Endothelial cell of umbilical vein (primary cell): ENCODE data around the gene C6orf58. TPM values are rescaled to one million over a fixed set of nuclear protein-coding genes. Genes with fewer than 3 reads are reported as not detected.

Experiments used
- BruUV-seq: library from RNA; stranded (reverse); fragments of 400-500 nt; replicated peaks from 2 replicates; lab custom pipeline; 2021; lab: Mats Ljungman, UMichigan
- CTCF ChIA-PET: fragments of 300-600, 350-600 bp; sonication (Branson Sonifier 250); formaldehyde crosslinking; loops from one replicate; lab custom pipeline; 2021; ENCODE audit warnings: antibody characterized with exemption, inconsistent platforms; lab: Charles Lee
- POLR2A ChIA-PET: fragments of 300-600, 350-600 bp; sonication (Branson Sonifier 250); formaldehyde crosslinking; loops from one replicate; lab custom pipeline; 2021; ENCODE audit warnings: antibody characterized with exemption, inconsistent platforms; lab: Charles Lee
- DNase-seq: peaks from one replicate; pipeline ENCODE4 v3.0.0-alpha.2; 2011; ENCODE audit warnings: low read depth, low spot score
- FAIRE-seq: peaks from 2 replicates; lab custom pipeline; 2011; peaks lifted over from hg19 to GRCh38; lab: Jason Lieb, UNC
- H2AFZ ChIP-seq: 2 replicates; pipeline ENCODE4 v1.6.0; 2012; ENCODE audit warnings: low read depth, low read length, control low read depth, inconsistent platforms
- H3K27ac ChIP-seq: 2 replicates; pipeline ENCODE4 v1.5.1; 2011; ENCODE audit warnings: low read depth, mild to moderate bottlenecking, control low read depth, low read length, moderate library complexity; ENCODE audit not compliant: insufficient read depth
- H3K27me3 ChIP-seq, 2 experiments: 2 replicates each; pipeline versions ENCODE4 v1.6.0 to v1.6.1; 2011; ENCODE audit warnings: low read length in 2 of 2, mixed read lengths in 1 of 2; ENCODE audit not compliant: control insufficient read depth in 2 of 2, insufficient read depth in 2 of 2
- H3K36me3 ChIP-seq, 2 experiments: 2 replicates in 1 of 2; 3 replicates in 1 of 2; pipeline ENCODE4 v1.5.1; 2011; ENCODE audit warnings: low read length in 2 of 2, mild to moderate bottlenecking in 1 of 2, moderate library complexity in 1 of 2; ENCODE audit not compliant: control insufficient read depth in 2 of 2, insufficient read depth in 2 of 2; ENCODE audit errors: extremely low read depth in 1 of 2
- H3K4me1 ChIP-seq: 3 replicates; pipeline ENCODE4 v1.5.1; 2011; ENCODE audit warnings: mild to moderate bottlenecking, low read length; ENCODE audit not compliant: control insufficient read depth, insufficient read depth; ENCODE audit errors: extremely low read depth
- H3K4me2 ChIP-seq: 2 replicates; pipeline ENCODE4 v1.6.1; 2011; ENCODE audit warnings: low read length, control low read depth, mixed read lengths; ENCODE audit not compliant: insufficient read depth
- H3K4me3 ChIP-seq, 3 experiments: fragments of 200-600 bp in 1 of 3; sonication (generic), shearing (Covaris generic) in 1 of 3; replicated peaks in 1 of 3; 2 replicates each; pipeline ENCODE4 v1.5.1; 2011 to 2016; ENCODE audit warnings: control low read depth in 3 of 3, low read length in 3 of 3, mild to moderate bottlenecking in 2 of 3, inconsistent platforms in 1 of 3, low read depth in 1 of 3, moderate library complexity in 1 of 3; ENCODE audit not compliant: insufficient read depth in 1 of 3
- H3K79me2 ChIP-seq: 2 replicates; pipeline ENCODE4 v1.6.0; 2012; ENCODE audit warnings: low read length, inconsistent platforms; ENCODE audit not compliant: control insufficient read depth, insufficient read depth
- H3K9ac ChIP-seq: replicated peaks from 2 replicates; pipeline ENCODE3; 2011; ENCODE audit warnings: low read length, control low read depth; ENCODE audit not compliant: insufficient read depth; ENCODE audit errors: extremely low read depth
- H3K9me1 ChIP-seq: replicated peaks from 3 replicates; pipeline ENCODE4 v1.6.0; 2011; ENCODE audit warnings: mild to moderate bottlenecking, low read length; ENCODE audit not compliant: control insufficient read depth, insufficient read depth; ENCODE audit errors: extremely low read depth
- H3K9me3 ChIP-seq: replicated peaks from 2 replicates; pipeline ENCODE4 v1.5.1; 2012; ENCODE audit warnings: low read length, inconsistent platforms; ENCODE audit not compliant: control insufficient read depth, insufficient read depth
- H4K20me1 ChIP-seq: replicated peaks from 2 replicates; pipeline ENCODE3; 2011; ENCODE audit warnings: mild to moderate bottlenecking, low read length; ENCODE audit not compliant: control insufficient read depth, insufficient read depth; ENCODE audit errors: extremely low read depth
- EZH2 ChIP-seq: IDR thresholded peaks from 2 replicates; pipeline ENCODE4 v1.6.1; 2012; ENCODE audit warnings: borderline replicate concordance, low read depth, mild to moderate bottlenecking, moderate library complexity, low read length, inconsistent platforms; ENCODE audit not compliant: severe bottlenecking
- FOS ChIP-seq: IDR thresholded peaks from 2 replicates; pipeline ENCODE4 v1.6.1; 2011; ENCODE audit warnings: mild to moderate bottlenecking, low read length, moderate library complexity, borderline replicate concordance; ENCODE audit not compliant: insufficient read depth
- GATA2 ChIP-seq: IDR thresholded peaks from 2 replicates; pipeline ENCODE4 v1.7.0; 2011; ENCODE audit warnings: low read depth, mild to moderate bottlenecking, moderate library complexity, mixed read lengths, low read length; ENCODE audit not compliant: insufficient read length, insufficient read depth
- JUN ChIP-seq: IDR thresholded peaks from 2 replicates; pipeline ENCODE4 v1.6.1; 2011; ENCODE audit warnings: borderline replicate concordance, low read depth; ENCODE audit not compliant: insufficient read length, insufficient read depth
- MAX ChIP-seq: IDR thresholded peaks from 2 replicates; pipeline ENCODE4 v1.6.1; 2011; ENCODE audit not compliant: insufficient read depth, insufficient read length
- MYC ChIP-seq: IDR thresholded peaks from one replicate; pipeline ENCODE4 v1.6.1; 2011; ENCODE audit warnings: mild to moderate bottlenecking, low read depth, low read length
- POLR2A ChIP-seq: IDR thresholded peaks from 2 replicates; pipeline ENCODE4 v1.6.1; 2012; ENCODE audit warnings: low read depth, mild to moderate bottlenecking, control low read depth, low read length
- POLR2AphosphoS5 ChIP-seq: IDR thresholded peaks from 2 replicates; pipeline ENCODE4 v1.6.1; 2012; ENCODE audit warnings: low read depth, mild to moderate bottlenecking, control low read depth, low read length, moderate library complexity; ENCODE audit not compliant: insufficient read depth
- dilution Hi-C: fragments of 300-500 bp; cut with MboI; formaldehyde crosslinking; loops from one replicate; pipeline ENCODE4 v1.15.0; 2019; ENCODE audit warnings: low sequenced_read_pairs; ENCODE audit not compliant: extremely low pct_ligation_motif_present
- intact Hi-C: fragments of 100-400 bp; cut with micrococcal nuclease; formaldehyde crosslinking; loops from one replicate; pipeline ENCODE4 v1.10.0; 2022
- polyA plus RNA-seq, 4 experiments: library from polyadenylated mRNA; depleted of rRNA in 3 of 4; stranded (reverse) in 3 of 4; unstranded in 1 of 4; fragments of >200 nt; gene quantifications; 2 replicates each; pipeline versions ENCODE4 v1.2.1 to v1.2.3, GENCODE V29; 2011 to 2012; ENCODE audit warnings: missing spikeins in 1 of 4
- total RNA-seq: library from RNA; stranded (reverse); gene quantifications from 2 replicates; pipeline ENCODE4 v1.2.3, GENCODE V29; 2021
- TF ChIP-seq, protein P1 (sequence below), 2 donors: IDR thresholded peaks; 1 replicate in 1 of 2; 2 replicates in 1 of 2; pipeline ENCODE4 v1.5.1; 2011; ENCODE audit warnings: low read length in 2 of 2, mild to moderate bottlenecking in 2 of 2, moderate library complexity in 2 of 2, control low read depth in 1 of 2, inconsistent platforms in 1 of 2, low read depth in 1 of 2; ENCODE audit not compliant: insufficient read depth in 1 of 2; ENCODE audit errors: extremely low read depth in 1 of 2

The C6orf58 gene
- total and polyA plus RNA-seq, 2 donors (not counting 3 experiments of a cell fraction or from before 2014, with no cell fraction given), result not detected

GRCh38 chr6:127589135-127589534, 12.2 kb downstream of the C6orf58 start:
- dilution Hi-C loops (no loop called here), intact Hi-C loops (no loop called here)
- Histone ChIP-seq H2AFZ (no peak overlapping the region), H3K27me3 (peaks cover 2 to 8% of the 10 kb centered on the region in 2 experiments), H3K9me1 (no peaks in the 10 kb centered on the region), H3K36me3 (no peaks in the 10 kb centered on the region), H3K27ac (no peak overlapping the region), H3K9ac (no peak overlapping the region), H4K20me1 (no peaks in the 10 kb centered on the region), H3K4me2 (no peak overlapping the region), H3K4me3 (no peak overlapping the region), H3K9me3 (no peaks in the 10 kb centered on the region), H3K79me2 (no peaks in the 10 kb centered on the region), H3K4me1 (no peaks in the 10 kb centered on the region)
- BruUV-seq, result no TSS peak
- POLR2A ChIA-PET, result no interaction called here
- FAIRE-seq, result no peak
- CTCF ChIA-PET, result no interaction called here
- no peak for TF ChIP-seq GATA2
- TF ChIP-seq FOS, result no peak
- TF ChIP-seq POLR2AphosphoS5, result no peak
- no peak for TF ChIP-seq EZH2
- TF ChIP-seq, protein P1, sequence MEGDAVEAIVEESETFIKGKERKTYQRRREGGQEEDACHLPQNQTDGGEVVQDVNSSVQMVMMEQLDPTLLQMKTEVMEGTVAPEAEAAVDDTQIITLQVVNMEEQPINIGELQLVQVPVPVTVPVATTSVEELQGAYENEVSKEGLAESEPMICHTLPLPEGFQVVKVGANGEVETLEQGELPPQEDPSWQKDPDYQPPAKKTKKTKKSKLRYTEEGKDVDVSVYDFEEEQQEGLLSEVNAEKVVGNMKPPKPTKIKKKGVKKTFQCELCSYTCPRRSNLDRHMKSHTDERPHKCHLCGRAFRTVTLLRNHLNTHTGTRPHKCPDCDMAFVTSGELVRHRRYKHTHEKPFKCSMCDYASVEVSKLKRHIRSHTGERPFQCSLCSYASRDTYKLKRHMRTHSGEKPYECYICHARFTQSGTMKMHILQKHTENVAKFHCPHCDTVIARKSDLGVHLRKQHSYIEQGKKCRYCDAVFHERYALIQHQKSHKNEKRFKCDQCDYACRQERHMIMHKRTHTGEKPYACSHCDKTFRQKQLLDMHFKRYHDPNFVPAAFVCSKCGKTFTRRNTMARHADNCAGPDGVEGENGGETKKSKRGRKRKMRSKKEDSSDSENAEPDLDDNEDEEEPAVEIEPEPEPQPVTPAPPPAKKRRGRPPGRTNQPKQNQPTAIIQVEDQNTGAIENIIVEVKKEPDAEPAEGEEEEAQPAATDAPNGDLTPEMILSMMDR (IDR thresholded peaks at IDR 0.05; ENCODE audit: extremely low read depth in 1 of 2, insufficient read depth in 1 of 2, low read depth in 1 of 2, low read length in 2 of 2), result no peak
- TF ChIP-seq JUN, result no peak
- no peak for TF ChIP-seq MAX
- no peak for TF ChIP-seq MYC
- no peak for TF ChIP-seq POLR2A
- DNase-seq, result no peak
